HepG2 (cell line): ENCODE data around the gene ARHGAP32.

Experiments
- KLF12 ChIP-seq: sonication (generic); formaldehyde crosslinking; IDR thresholded peaks from 2 replicates; pipeline ENCODE4 v1.4.0; 2020; ENCODE audit warnings: missing genetic modification reagents, borderline replicate concordance
- NPAS2 ChIP-seq: sonication (generic); formaldehyde crosslinking; IDR thresholded peaks from 2 replicates; pipeline ENCODE4 v1.8.0; 2022; ENCODE audit warnings: mild to moderate bottlenecking, missing genetic modification reagents, borderline replicate concordance
- SALL2 ChIP-seq: sonication (generic); formaldehyde crosslinking; IDR thresholded peaks from 2 replicates; pipeline ENCODE4 v1.8.1; 2023; ENCODE audit warnings: mild to moderate bottlenecking, missing genetic modification reagents, inconsistent platforms
- SRF ChIP-seq: IDR thresholded peaks from 2 replicates; pipeline ENCODE4 v1.6.1; 2011; ENCODE audit warnings: mild to moderate bottlenecking, low read depth, low read length, moderate library complexity
- TF ChIP-seq, protein P1 (sequence below): sonication (generic); formaldehyde crosslinking; IDR thresholded peaks from 2 replicates; pipeline ENCODE4 v1.5.0; 2020; ENCODE audit warnings: mild to moderate bottlenecking, missing genetic modification reagents, moderate library complexity
- TF ChIP-seq, protein P2 (sequence below): conservative IDR thresholded peaks from 2 replicates; pipeline ENCODE4 v1.6.1; 2018; ENCODE audit warnings: missing genetic modification reagents
- TF ChIP-seq, protein P3 (sequence below): sonication (generic); formaldehyde crosslinking; IDR thresholded peaks from 2 replicates; pipeline ENCODE4 v1.5.0; 2020; ENCODE audit warnings: missing genetic modification reagents
- TF ChIP-seq, protein P4 (sequence below): sonication (generic); formaldehyde crosslinking; conservative IDR thresholded peaks from 2 replicates; pipeline ENCODE4 v1.4.0; 2020; ENCODE audit warnings: missing genetic modification reagents

DNA sequence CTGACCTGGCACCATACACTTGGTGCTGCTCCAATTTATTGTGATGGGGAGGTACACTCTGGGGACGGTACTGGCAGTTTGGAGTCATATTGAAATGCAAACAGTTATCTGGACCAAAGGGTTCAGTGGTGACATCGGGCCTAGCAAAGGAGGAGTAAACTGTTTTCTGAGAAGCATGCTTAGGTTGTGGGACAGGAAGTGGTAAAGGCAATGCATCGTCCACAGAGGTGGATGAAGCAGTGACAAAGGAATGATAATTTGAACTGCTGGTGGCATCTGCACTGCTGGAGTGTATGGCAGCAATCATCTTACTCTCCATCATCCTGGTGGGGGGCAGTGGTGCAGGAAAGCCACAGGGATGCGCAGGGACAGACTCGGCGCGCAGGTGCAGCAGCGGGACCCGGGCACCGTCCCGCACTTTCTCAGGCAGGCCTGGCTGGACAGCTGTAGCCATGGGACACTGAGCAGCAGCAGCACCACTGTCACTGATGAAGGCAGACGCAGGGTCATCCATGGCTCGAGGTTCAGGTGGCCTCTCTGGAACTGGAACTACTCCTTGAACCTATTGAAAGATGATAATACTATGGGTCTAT lies 221.4 kb downstream of the ARHGAP32 start:
- TF ChIP-seq, protein P1, sequence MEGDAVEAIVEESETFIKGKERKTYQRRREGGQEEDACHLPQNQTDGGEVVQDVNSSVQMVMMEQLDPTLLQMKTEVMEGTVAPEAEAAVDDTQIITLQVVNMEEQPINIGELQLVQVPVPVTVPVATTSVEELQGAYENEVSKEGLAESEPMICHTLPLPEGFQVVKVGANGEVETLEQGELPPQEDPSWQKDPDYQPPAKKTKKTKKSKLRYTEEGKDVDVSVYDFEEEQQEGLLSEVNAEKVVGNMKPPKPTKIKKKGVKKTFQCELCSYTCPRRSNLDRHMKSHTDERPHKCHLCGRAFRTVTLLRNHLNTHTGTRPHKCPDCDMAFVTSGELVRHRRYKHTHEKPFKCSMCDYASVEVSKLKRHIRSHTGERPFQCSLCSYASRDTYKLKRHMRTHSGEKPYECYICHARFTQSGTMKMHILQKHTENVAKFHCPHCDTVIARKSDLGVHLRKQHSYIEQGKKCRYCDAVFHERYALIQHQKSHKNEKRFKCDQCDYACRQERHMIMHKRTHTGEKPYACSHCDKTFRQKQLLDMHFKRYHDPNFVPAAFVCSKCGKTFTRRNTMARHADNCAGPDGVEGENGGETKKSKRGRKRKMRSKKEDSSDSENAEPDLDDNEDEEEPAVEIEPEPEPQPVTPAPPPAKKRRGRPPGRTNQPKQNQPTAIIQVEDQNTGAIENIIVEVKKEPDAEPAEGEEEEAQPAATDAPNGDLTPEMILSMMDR (CRISPR knock-in tag), result no peak
- TF ChIP-seq, protein P2, sequence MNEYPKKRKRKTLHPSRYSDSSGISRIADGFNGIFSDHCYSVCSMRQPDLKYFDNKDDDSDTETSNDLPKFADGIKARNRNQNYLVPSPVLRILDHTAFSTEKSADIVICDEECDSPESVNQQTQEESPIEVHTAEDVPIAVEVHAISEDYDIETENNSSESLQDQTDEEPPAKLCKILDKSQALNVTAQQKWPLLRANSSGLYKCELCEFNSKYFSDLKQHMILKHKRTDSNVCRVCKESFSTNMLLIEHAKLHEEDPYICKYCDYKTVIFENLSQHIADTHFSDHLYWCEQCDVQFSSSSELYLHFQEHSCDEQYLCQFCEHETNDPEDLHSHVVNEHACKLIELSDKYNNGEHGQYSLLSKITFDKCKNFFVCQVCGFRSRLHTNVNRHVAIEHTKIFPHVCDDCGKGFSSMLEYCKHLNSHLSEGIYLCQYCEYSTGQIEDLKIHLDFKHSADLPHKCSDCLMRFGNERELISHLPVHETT (CRISPR knock-in tag), result no peak
- no peak for TF ChIP-seq SRF
- no peak for TF ChIP-seq KLF12 (CRISPR knock-in tag)
- TF ChIP-seq, protein P3, sequence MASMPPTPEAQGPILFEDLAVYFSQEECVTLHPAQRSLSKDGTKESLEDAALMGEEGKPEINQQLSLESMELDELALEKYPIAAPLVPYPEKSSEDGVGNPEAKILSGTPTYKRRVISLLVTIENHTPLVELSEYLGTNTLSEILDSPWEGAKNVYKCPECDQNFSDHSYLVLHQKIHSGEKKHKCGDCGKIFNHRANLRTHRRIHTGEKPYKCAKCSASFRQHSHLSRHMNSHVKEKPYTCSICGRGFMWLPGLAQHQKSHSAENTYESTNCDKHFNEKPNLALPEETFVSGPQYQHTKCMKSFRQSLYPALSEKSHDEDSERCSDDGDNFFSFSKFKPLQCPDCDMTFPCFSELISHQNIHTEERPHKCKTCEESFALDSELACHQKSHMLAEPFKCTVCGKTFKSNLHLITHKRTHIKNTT, result no peak
- no peak for TF ChIP-seq NPAS2 (CRISPR knock-in tag)
- TF ChIP-seq, protein P4, sequence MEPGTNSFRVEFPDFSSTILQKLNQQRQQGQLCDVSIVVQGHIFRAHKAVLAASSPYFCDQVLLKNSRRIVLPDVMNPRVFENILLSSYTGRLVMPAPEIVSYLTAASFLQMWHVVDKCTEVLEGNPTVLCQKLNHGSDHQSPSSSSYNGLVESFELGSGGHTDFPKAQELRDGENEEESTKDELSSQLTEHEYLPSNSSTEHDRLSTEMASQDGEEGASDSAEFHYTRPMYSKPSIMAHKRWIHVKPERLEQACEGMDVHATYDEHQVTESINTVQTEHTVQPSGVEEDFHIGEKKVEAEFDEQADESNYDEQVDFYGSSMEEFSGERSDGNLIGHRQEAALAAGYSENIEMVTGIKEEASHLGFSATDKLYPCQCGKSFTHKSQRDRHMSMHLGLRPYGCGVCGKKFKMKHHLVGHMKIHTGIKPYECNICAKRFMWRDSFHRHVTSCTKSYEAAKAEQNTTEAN (CRISPR knock-in tag), result no peak
- TF ChIP-seq SALL2, result no peak
